Kidney capillary endothelial cell (primary cell): ENCODE results near the gene ADAMTSL2.

Experiments
- DNase-seq: peaks from one replicate; pipeline ENCODE4 v3.0.0-alpha.2; 2018; ENCODE audit warnings: low spot score

The ADAMTSL2 gene

DNA sequence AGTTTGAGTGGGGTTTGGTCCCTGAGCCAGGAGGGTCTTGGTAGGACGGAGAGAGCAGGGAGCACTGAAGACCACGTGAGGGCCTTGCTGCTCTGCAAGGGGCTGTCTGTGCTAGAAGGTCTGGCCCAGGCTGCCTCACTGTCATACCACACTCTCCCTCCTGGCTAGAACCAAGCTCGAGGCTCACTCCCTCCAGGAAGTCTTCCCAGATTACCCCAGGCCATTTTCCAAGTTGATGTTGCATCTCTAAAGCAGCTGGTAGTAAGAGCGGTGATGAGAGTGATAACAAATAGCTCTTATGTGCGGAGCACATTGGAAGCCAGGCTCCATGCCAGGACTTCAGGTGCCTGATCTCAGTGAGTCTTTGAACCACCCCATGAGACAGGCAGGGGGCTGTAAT is 16.3 kb upstream of the ADAMTSL2 start:
- DNase-seq, result no peak

DNA sequence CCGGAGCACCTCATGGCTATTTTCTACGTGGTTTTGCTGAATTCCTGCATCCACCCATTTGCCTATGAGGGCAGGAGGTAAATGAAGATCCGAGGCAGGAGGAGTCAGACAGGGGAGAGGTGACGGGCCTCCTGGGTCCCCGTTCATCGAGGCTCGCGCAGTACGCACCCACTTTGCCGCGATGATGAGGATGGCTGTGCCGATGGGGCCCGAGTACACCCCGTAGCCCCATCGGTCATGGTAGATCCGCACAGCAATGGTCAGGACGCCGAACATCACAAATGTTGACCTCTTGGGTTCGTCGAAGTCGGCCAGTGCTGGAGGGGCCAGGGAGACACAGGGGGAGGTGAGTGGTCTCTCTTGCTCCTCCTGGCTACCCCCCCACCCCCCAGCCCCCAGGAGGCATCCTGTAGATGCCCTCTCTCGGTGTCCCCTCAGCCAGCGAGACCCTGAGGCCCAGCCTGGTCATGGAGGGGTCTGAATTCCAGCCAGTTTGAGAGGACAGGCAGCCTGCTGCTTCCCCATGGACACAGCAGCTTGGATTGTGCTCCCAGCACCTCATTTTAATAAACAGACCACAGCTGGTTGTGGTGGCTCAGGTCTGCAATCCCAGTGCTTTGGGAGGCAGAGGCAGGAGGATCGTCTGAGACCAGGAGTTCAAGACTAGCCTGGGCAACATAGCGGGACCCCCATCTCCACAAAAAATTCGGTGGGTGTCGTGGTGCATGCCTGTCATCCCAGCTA is 15.6 kb upstream of the ADAMTSL2 start:
- DNase-seq, result no peak

DNA sequence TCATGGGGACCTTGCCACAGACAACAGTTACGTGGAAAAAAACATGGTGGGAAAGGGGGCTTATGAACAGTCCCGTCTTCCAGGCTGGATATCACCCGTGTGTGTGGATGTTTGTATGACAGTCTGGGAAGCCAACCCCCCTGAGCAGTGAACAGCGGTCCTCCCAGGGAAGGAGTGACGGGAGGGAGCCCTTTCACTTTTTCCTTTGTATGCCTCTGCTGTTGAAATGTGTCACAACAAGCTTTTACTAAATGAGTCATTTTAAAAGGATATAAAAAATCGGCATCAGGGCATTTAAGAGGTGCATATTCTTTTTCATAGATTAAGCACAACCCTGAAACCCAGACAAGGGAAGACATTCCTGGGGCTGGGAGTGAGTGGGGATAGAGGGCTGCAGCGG is 14.8 kb upstream of the ADAMTSL2 start:
- peak; percentile 12 for DNase-seq

DNA sequence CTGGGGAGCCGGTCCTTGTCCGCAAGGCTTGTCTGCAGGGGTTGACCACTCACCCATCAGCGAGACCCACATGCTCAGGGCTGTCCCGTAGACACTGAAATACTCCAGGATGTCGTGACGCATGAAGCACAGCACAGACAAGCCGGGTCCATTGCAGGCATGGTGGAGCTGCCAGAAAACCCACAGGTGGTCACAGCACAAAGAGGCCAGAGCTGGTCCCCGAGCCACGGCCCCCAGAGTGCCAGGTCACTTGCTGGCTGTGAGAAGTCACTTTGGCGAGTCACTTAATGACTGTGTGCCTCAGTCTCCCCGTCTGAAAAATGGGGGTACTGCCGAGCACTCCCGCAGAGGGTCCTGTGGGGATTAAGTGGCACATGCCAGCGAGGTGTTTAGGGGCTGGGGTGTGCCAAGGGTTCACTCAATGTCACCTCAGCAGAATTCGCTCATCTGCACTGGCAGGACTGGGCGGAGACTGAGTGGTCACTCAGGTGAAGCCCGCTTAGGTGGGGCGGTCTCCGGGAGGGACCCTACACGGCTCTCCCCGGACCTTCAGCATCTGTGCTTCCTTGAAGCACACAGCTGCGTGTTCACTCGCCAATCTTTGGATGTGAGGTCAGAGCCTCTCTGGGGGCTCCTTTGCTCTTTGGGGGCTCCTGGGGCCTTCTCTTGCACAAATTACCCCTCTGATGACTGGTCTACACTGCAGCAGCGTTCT is 14.2 kb upstream of the ADAMTSL2 start:
- DNase-seq, result no peak

DNA sequence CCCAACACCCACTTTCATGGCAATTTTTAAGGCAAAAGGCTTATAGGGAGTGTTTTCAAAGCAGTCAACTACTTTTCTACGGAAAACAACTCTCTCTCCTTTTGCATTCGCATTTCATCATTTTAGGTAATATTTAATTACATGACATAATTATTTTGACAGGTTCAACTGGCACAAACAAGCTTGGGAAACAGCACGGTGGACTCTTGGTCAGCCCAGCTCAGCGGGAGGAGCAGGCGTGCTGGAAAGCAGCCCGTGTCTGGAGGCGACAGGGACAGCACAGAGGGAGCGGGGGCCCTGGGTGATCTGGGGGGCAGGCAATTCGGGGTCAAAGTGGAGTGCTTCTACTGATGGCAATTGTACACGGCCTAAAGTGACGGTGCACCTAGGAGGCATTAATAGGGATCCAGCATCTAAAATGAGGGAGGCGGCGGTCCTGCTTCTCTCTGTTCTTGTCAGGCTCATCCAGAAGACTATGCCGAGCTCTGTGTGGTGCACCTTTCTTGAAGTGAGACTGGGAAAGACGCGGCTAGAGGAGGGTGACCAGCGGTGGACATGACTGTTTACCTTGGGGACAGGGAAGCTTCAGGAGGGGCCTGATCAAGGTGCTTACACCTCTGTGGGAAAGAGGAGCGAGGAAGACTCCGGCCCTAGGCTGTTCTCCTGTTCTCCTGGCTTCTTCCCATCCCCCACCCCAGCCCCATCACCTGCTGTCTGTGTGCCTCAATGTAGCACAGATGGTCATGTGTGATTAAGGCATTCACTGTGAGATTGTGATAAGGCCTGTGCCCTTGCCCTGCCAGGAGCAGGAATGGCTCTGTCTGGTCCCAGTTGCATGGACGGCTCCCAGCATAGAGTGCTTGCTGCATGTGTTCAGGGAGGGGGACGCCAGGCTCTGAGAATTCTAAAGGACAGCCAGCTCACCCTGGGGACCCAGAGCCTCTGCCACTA is 13.1 kb upstream of the ADAMTSL2 start:
- no peak for DNase-seq

DNA sequence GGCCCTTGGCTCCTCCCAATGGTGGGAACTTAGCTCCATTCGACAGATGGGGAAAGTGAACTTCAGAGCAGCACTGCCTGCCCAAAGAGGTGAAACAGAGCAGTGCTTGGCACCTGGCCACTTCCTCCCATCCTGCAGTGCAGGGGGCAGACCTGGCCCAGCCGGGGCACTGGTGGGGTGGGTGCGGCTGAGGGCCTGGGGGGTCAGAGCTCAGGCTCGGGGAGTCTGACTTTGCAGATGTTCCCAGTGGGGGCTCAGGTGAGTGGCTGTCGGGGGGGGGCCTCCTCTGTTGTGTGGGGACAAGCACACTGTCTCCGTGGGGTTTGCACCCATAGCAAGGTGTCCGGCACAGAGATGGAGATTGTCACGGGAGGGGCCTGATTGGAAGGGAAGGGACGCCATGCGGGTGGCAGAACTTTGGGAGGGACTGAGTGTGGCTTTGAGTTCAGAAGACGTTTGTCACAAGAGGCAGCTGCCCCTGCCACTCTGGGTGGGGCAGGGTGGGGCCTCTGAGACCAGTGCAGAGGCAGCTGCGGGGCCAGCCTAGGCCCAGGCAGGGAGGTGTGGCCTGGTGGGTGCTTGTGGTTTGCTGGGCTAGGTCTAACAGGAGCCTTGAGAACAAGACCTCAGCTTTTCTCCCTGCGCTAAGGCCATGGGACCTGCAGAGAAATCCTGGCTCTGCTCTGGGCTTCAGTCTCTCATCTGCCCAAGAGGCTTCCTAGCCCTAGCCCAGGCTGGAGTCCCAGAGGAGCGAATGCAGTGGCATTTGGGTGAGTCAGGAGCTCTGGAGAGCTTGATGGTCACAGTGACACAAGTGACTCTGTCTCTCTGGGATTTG is 12.2 kb upstream of the ADAMTSL2 start:
- no peak for DNase-seq

DNA sequence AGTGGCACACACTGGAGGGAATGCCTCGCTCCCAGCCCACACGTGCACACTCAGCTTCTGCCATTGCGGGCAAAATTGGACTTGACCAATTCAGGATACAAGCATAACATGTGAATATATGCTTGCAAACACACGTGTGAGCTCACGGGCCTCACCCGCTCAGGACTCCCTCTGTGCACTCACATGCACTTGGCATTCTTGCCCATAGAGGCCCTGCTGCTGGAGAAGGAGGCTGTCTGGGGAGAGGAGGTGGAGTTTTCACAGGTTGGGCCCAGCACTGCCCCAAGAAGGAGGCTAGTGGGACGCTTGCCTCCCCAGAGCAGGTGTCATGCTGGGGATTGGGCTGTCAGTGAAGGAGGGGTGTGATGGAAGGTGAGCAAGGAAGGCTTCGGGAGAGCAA is 11.4 kb upstream of the ADAMTSL2 start:
- DNase-seq, result no peak

DNA sequence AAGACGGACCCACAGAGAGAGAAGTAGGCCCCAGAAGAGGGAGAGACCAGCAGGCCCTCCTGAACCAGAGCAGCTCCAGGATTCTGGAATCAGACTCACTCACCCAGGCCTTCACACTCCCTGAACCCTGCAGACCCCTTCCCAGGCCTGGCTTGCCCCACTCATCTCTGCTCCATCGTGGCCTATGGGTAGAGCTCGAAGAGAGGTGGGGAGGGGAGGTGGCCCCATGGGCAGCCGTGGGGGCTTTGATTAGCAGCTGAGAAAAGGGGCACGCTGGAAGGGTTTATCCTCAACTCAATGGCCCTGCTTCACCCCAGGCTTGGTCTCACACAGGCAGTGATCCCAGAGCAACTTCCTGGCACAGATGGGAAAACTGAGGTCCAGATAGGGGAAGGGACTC is 10.4 kb upstream of the ADAMTSL2 start:
- DNase-seq, result no peak

DNA sequence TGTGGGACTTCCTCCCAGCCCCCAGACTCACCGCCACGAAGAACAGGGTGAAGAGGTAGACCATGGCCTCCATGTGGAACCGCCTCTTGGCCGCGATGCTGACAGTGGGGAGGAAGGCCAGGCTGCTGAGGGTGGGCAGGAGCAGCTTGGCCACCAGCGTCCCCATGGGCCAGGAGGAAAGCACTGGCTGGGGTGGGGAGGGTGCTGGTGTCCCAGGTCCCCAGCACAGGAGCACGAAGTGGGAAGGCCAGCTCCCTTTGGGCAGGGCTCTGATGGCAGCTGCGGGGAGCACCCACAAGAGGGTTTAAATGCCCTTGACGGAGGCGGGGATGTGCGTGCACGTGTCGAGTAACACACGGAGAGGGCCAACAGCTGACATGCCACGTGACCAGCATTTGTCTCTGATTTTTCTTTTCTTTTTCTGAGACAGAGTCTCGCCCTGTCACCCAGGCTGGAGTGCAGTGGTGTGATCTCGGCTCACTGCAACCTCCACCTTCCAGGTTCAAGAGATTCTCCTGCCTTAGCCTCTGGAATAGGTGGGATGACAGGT is 9.8 kb upstream of the ADAMTSL2 start, which contains the start of gene MYMK:
Gene MYMK, minus strand, starts transcription at position 281 of the 550 bp plus-strand sequence. Its CDS starts 115 bp downstream, at position 166.
- no peak for DNase-seq

DNA sequence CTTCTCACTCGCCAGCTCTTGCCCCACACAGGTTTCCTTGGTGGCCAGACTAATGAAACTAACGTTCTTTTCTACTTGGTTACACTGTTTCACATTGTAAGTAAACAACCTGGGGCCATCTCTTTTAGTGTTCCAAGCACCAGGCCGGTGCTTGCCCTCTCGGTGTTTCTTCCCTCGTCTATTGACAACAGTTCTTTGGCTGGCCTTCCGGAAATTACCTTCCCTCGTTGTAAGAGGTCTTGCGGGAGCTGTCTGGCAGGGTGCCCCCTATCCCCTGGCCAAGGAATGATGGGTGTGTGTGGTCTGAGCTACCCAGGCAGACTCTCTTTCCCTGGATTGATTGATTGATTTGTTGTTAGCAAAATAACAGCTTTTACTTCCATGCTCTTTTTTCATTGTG is 8.8 kb upstream of the ADAMTSL2 start:
- no peak for DNase-seq

DNA sequence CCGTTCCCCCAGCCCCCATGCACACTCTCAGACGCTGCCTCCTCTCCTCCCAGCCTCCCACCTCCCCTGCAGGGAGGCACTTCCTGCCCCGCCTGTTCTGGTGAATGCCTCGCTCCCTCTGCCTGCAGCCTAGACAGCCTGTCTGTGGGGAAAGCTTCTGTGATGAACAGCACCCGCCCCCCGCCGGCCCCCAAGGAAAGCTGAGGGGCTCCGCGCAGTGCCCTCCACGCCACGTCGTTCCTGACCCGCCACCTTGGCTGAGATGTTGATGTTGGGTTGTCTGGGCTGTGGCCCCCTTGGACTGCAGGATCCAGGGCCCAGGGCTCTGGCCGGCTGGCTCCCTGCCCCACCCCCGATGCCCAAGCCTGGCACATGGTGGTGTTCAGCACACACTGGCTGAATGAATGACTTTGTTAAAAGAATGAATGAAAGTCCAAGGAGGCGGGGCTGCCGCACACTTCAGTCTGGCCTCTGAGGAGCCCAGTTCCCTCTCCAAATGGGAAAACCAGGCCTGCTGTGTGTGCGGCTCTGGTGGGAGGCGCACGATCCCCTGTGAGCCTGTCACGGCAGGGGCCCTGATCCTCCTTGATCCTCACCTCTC is 7.7 kb upstream of the ADAMTSL2 start:
- DNase-seq, result no peak

DNA sequence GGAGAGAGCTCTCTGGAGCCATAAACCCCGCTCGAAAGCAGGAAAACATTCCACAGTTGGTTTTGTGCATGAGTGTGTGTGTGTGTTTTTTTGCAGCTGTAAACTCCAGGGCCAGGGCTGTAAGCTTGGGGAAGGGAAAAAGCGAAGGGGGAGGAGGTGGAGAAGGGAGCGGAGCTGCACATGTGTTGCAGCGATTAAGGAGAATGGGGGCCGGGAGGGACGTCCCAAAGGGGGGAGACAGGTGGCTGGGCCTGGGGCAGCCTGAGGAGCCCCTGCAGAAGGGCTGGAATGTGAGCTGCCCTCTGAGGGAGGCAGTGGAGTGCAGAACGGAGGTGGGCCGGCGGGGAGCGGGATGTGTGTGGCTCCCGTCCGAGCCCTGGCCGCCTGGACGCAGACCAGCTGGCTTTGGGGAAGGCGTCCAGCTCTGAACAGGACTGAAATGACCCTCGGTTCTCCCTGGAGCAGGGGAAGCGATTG is 7.0 kb upstream of the ADAMTSL2 start:
- DNase-seq, result no peak

DNA sequence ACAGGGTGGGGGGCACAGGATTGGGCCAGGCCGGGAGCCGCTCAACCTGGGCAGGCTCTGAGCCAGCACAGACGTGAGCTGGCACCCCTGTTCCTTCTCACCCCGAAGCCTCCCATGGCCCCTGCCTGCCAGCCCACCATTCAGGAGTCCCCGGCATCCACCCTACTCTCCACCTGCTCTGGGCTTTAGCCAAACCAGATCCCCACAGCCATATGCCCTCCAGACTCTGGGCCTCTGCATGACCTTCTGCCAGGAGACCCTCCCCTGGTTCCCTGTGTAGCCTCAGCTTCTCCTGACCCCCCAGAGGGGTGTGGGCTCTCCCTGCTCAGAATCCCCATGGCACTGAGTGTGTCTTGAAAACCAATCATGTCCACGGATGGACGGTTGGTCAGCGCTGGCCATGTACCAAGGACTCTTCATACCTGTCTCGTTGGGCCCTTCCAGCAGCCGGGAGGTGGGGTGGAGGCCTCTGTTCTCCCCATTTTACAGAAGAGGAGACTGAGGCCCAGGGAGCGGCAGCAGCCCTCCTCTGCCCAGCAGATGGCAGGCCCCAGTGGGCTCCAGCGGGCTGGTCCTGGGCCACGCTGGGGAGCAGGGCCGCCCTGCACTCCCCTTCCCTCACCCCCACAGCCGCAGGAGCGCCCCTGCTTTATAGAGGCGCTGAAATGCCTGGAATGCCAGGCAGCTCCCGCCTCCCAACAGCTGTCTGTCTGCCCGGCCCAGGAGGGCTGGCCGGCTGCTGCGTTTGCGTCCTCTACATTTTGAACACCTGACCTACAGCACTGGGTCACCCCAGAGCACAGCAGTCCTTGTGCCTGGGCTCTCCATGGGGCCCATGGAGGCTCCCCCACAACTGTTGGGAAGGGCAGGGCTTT is 6.3 kb upstream of the ADAMTSL2 start:
- no peak for DNase-seq

DNA sequence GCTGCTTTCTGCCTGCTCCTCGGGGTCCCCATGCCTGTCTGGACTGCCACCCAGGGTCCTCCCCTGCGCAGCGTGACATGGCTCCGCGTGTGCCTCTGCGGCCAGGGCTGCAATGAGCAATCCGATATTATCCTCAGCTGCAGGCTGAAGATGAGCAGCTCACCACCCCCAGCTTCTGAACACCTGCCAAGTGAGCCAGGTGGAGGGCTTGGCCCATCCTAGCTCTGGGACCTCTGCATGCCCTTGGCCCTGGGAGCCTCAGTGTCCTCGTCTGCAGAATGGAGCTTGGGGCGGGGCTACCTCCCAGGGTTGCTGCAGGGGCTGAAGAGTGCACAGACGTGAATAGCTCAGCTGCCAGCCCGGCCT is 5.6 kb upstream of the ADAMTSL2 start:
- DNase-seq, result no peak

DNA sequence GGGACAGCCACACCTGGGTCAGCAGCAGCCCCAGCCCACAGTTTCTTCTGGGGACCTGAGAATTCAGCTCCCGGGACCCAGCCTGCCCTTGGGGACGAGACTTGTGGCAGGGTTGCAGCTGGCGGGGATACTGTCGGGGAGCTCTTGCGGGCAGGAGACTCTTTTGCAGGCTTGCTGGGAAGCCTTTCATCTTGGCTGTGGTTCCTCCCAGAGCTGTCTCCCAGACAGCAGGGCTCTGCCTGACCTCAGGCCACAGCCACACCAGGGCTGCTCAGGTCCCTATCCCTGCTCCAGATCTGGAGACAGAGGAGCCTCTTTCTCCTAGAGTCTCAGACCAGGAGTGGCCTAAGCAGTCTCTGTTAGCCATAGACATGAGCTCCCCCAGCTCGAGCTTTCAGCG is 5.0 kb upstream of the ADAMTSL2 start:
- no peak for DNase-seq

DNA sequence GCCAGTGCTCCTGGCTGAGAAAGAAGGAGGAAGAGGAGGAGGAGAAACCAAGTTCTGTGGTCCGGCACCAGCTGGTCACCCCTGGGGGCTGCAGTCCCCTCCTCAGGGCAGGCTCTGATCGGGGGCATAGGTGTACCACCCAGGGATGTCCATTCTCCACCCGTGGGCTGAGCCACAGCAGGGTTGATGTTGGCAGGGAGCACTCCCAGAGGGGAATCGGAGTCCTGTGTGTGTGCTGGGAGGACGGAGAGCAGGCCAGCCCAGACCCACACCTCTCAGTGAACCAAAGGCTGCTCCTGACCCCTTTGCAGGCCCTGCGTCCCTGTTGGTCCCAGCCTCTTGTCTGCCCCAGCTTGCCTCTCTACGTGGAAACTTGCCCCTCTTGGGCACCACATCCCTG is 4.6 kb upstream of the ADAMTSL2 start:
- no peak for DNase-seq

DNA sequence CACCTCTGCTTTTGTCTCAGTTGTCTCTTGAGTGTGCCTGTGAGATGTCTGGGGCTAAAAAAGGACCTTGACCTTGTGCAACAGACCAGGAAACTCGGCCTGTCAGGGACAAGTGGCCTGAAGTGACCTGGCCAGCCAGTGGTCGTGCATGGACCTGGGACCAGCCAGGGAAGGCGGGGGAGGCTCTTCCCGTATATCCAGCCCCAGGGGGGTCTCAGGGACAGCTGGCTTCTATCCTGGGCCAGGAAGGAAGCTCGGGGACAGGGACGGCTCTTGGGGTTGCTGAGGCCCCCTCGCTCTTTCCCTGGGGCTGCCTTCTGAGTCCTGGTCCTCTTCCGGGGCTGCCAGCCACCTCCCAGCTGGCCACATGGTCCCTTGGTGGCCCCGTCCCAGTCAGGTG is 3.2 kb upstream of the ADAMTSL2 start:
- DNase-seq, result no peak

DNA sequence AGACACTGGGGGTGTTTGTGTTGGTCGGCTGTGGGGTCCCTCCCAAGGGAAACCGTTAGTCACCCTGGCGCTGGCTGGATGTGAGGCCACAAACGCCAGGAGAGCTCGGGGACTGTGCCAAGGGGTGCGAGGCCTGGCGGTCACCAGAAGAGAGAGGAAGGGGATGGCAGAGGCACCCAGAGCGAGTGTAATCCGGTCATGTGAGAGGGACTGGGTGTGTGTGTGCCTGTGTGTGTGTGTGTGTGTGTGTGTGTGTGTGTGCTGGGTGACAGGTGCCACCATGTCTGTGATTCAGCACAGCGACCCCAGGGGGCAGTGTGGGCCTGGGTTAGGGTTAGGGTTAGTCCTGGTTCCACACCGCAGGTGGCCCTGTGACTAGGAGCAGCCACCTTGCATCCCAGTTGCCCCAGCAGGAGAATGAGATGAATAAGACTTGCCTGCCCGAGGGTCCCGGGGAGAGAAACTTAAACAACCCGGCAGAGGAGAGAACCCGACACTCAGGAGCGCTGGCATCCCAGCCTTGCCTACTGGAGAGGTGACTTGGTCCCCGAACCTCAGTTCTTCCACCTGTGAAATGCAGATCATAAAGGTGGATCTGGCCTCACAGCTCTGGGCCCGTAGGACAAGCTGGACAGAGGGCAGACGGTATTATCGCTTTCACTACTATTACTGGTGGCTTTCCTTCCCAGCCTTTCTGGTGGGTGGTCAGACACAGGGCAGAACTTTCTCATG is 1.4 kb upstream of the ADAMTSL2 start:
- peak; percentile 52 for DNase-seq

DNA sequence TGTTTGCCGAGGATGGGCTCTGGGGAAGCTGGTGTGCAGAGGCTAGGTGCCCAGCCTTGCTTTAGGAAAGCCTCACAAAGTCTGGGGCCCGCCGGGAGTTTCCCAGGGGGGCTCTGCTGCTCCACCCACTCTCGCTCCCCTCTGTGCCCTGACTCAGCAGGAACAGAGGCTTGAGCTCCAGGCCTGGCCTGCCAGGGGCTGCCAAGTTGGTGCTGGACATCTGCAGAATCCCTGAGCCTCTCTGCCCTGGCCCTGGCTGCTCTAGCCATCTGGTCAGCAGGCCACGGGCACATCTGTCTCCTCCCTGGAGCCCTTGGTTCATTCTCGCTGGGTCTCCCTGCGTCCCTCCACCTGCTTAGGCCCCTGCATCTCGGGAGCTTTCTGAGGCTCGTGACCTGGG is 647 bp upstream of the ADAMTSL2 start:
- DNase-seq, result no peak
